ENCODE data around the gene PSMD6. TPM values are rescaled to one million over a fixed set of nuclear protein-coding genes. Genes with fewer than 3 reads are reported as not detected.
A peak's percentile ranks its signal among the peaks of the same experiment; 100 is the strongest.

Gene PSMD6
- total RNA-seq, 2 donors from 2014 or later: 50.3 to 75.8 TPM

DNA sequence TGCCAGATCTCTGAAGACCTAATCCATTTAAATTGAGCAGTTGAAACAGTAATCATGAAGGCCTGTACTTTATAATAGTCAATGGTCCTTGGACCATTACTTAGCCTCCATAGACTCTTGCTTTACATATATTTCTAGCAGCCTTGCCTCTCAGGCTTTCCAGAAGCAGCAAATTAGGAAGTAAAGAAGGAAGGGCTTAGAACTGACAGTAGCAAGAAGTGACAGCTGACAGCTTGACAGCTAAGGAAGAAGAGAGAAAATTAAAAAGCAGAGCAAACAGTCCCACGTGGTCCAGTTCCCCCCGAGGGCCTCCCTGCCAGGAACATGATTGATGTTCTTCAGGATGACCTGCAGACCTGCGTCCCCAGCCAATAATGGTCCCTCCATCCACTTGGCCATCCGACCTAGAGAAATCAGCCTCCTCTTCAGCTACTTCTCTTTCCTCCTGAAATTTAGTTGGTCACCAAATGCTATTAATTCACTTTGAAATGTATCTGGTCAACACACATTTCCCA, 15.0 kb upstream of the PSMD6 start:
- no peaks in the 10 kb centered on the region for H3K4me1 ChIP-seq
- TF ChIP-seq CTCF (IDR thresholded peaks at IDR 0.05): no peak
- no peak overlapping the region for H3K27ac ChIP-seq
- no peaks in the 10 kb centered on the region for H3K9me3 ChIP-seq
- H3K9ac ChIP-seq (ENCODE audit: low read depth in 2 of 2, low read length in 2 of 2): no peak overlapping the region
- H3K36me3 ChIP-seq: no peaks in the 10 kb centered on the region
- intact Hi-C loops (cut with DNase I): no loop called here
- no peak overlapping the region for H3K4me3 ChIP-seq
- DNase-seq: no peak
- no peaks in the 10 kb centered on the region for H3K27me3 ChIP-seq

GRCh38 chr3:64037084-64037483, 13.8 kb upstream of the PSMD6 start:
- H3K9me3 ChIP-seq: no peaks in the 10 kb centered on the region
- H3K4me1 ChIP-seq: no peaks in the 10 kb centered on the region
- no peak for TF ChIP-seq CTCF (IDR thresholded peaks at IDR 0.05)
- no peaks in the 10 kb centered on the region for H3K27me3 ChIP-seq
- no peak for DNase-seq
- intact Hi-C loops (cut with DNase I): no loop called here
- no peak overlapping the region for H3K9ac ChIP-seq (ENCODE audit: low read depth in 2 of 2, low read length in 2 of 2)
- no peak overlapping the region for H3K27ac ChIP-seq
- no peaks in the 10 kb centered on the region for H3K36me3 ChIP-seq
- H3K4me3 ChIP-seq: no peak overlapping the region

DNA sequence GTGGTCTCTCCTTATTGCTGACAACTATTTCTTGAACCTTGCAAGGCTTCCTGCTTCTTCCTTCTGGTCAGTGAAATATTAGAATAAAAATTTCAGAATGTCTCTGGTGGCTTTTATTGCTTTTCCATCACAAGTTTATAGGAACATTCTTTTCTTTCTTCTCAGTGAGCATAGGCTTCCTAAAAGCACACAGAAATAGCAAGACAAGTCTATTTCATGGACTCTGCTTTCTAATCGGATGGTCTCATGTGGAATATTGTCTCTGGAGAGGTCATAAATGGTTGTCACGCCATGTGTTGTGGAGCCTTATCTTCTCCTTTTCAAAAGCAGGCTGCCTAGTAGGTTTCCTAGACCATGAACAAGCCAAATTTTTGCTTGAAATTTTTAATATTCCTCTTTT, 9.8 kb upstream of the PSMD6 start:
- Histone ChIP-seq H3K9ac (ENCODE audit: low read depth in 2 of 2, low read length in 2 of 2) (no peak overlapping the region), H3K4me3 (no peak overlapping the region), H3K27ac (no peak overlapping the region), H3K27me3 (peaks cover 3% of the 10 kb centered on the region), H3K9me3 (no peaks in the 10 kb centered on the region), H3K36me3 (no peaks in the 10 kb centered on the region), H3K4me1 (no peaks in the 10 kb centered on the region)
- TF ChIP-seq CTCF (IDR thresholded peaks at IDR 0.05): no peak
- intact Hi-C loops (cut with DNase I): loop anchor here (5.0 kb wide), 2 partner anchors 134 to 449 kb away; no protein-coding TSS in a partner anchor
- DNase-seq: no peak

- peaks cover 3% of the 10 kb centered on the region for H3K27me3 ChIP-seq
- TF ChIP-seq CTCF (IDR thresholded peaks at IDR 0.05): no peak
- no peaks in the 10 kb centered on the region for H3K4me1 ChIP-seq
- H3K4me3 ChIP-seq: no peak overlapping the region
- no peaks in the 10 kb centered on the region for H3K36me3 ChIP-seq
- H3K27ac ChIP-seq: no peak overlapping the region
- intact Hi-C loops (cut with DNase I): loop anchor here (2.0 to 5.0 kb wide), 3 partner anchors 135 to 450 kb away; no protein-coding TSS in a partner anchor
- H3K9me3 ChIP-seq: no peaks in the 10 kb centered on the region
- H3K9ac ChIP-seq (ENCODE audit: low read depth in 2 of 2, low read length in 2 of 2): no peak overlapping the region
- no peak for DNase-seq
These were observed 8.5 kb upstream of the PSMD6 start for GRCh38 chr3:64031540-64032508.

- Histone ChIP-seq H3K36me3 (no peaks in the 10 kb centered on the region), H3K27ac (no peak overlapping the region), H3K9ac (ENCODE audit: low read depth in 2 of 2, low read length in 2 of 2) (no peak overlapping the region), H3K9me3 (no peaks in the 10 kb centered on the region), H3K4me1 (no peaks in the 10 kb centered on the region), H3K27me3 (peaks cover 3% of the 10 kb centered on the region), H3K4me3 (no peak overlapping the region)
- intact Hi-C loops (cut with DNase I): loop anchor here (2.0 to 5.0 kb wide), 3 partner anchors 137 to 452 kb away; no protein-coding TSS in a partner anchor
- TF ChIP-seq CTCF (IDR thresholded peaks at IDR 0.05): peak; percentile 82
- peak; percentile 75 for DNase-seq
These were observed 7.4 kb upstream of the PSMD6 start for GRCh38 chr3:64030741-64031140.
